Astrocyte of the spinal cord (primary cell): Measurements from ENCODE around the gene KNSTRN.

Source experiments
- DNase-seq: peaks from one replicate; pipeline ENCODE4 v3.0.0; 2011; ENCODE audit warnings: low read depth, low spot score
- H3K4me3 ChIP-seq: 2 replicates; pipeline ENCODE4 v1.5.1; 2011; ENCODE audit warnings: low read depth, mild to moderate bottlenecking, low read length, moderate library complexity
- CTCF ChIP-seq: IDR thresholded peaks from 2 replicates; pipeline ENCODE4 v1.5.1; 2012; ENCODE audit warnings: low read depth, mild to moderate bottlenecking, low read length, inconsistent platforms
- in situ Hi-C: cut with HindIII; loops from 2 replicates; pipeline ENCODE4 v1.10.0; 2017; ENCODE audit warnings: low sequenced_read_pairs

The KNSTRN gene

DNA sequence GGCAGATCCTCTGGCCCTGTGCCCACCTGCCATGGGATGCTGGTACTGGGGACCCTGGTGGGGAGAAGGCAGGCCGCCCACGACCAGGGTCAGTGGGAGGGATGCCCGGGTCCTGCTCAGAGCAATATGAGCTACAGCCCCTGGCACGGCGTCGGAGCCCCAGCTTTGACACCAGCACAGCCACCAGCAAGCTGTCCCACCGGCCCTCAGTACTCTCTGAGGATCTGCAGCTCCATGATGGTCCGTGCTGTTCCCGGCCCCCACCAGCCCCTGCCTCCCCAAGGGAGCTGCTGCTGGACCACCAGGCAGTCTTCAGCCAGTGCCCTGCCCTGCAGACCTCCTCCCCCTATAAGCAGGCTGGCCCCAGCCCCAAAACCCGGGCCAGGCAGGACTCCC is 13.0 kb upstream of the KNSTRN start:
- in situ Hi-C loops, result no loop called here
- H3K4me3 ChIP-seq, result no peak overlapping the region
- no peak for DNase-seq

DNA sequence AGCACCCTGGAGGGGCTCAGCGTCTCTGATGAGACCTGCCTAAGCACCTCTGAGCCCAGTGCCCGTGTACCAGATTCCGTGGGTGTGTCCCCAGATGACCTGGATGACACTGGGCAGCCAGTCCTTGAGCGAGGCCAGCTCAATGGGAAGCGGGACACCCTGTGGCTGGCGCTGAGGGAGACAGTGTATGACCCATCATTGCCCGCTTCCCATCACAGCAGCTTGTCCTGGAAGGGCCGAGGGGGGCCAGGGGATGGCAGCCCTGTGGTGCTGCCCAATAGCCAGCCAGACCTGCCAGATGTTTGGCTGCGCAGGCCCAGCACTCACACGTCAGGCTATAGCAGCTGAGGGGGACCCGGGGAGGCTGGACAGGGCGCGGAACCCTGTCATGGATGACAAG is 12.6 kb upstream of the KNSTRN start:
- DNase-seq, result no peak
- in situ Hi-C loops, result no loop called here
- H3K4me3 ChIP-seq, result no peak overlapping the region
- TF ChIP-seq CTCF, result no peak

More for the DNA sequence above, 13.0 kb upstream of the KNSTRN start:
- no peak for TF ChIP-seq CTCF

- no peak for DNase-seq
- in situ Hi-C loops, result no loop called here
- no peak overlapping the region for H3K4me3 ChIP-seq
- no peak for TF ChIP-seq CTCF
Measured at GRCh38 chr15:40372981-40373380, 9.5 kb upstream of the KNSTRN start.

DNA sequence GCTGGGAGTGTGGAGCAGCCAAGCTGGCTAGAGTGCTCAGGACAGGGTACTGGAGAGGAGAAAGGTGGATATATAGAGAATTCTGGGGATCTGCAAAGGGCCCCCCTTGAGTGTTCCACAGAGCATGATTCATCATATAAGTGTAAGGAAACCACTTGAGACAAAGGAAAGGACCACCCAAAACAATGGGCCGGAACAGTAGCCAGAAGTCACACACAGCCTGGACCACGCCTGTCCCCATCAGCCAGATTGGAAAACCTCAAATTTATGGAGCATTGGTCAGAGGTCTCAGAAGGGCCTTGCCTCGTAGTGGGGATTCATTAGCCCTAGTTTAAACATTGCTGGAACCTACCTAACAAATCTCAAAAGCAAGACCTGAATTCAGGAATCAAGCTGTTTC is 4.9 kb upstream of the KNSTRN start:
- no peak overlapping the region for H3K4me3 ChIP-seq
- no peak for TF ChIP-seq CTCF
- DNase-seq, result no peak
- in situ Hi-C loops, result no loop called here

DNA sequence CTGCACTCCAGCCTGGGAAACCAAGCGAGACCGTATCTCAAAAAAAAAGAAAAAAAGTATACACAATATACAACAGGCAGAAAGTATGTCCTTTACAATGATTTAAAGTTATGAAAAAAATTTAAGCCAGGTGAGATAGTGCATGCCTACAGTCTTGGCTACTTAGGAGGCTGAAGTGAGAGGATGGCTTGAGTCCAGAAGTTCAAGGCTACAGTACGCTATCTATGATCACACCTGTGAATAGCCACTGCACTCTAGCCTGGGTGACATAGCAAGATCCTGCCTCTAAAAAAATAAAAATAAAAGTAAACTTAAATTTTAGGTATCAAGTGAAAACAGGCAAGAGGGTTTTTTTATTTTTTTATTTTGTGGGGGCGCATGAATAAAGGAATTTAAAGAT is 3.1 kb upstream of the KNSTRN start:
- no peak for DNase-seq
- H3K4me3 ChIP-seq, result no peak overlapping the region

DNA sequence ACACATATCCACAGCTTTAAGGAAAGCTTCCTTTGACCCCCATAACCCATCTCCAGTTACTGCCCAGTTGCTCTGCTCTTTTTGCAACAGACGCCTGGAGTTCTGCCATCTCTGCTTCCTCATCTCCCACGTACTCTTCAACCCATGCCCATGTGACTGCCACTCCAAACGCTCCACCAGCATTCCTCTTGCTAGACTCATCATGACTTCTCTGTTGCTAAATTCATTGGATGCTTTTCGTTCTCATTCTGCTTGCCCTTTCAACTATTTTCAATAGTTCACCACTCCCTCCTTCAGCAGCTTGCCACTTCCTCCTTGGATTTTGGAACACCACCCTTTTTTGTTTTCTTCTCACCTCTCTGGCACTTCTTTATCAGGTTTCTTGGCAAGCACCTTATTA is 2.7 kb upstream of the KNSTRN start:
- DNase-seq, result peak; percentile 91
- no peak for TF ChIP-seq CTCF
- H3K4me3 ChIP-seq, result no peak overlapping the region
- in situ Hi-C loops, result no loop called here

More for the DNA sequence above, 3.1 kb upstream of the KNSTRN start:
- no peak for TF ChIP-seq CTCF
- in situ Hi-C loops, result no loop called here

DNA sequence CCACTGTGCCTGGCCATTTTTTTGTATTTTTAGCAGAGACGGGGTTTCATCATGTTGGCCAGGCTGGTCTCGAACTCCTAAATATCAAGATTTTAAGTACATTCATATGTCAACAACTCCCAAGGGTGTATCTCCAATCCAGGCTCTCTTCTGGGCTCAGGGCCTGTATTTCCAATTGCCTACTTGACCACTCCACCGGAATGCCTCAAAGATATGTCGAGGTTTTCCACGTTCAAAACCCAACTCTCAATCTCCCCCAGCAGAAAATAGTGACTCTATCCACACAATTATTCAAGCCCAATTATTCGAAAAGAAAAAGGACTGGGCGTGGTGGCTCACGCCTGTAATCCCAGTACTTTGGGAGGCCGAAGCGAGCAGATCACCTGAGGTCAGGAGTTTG is 1.9 kb upstream of the KNSTRN start:
- DNase-seq, result no peak
- in situ Hi-C loops, result no loop called here
- no peak for TF ChIP-seq CTCF
- no peak overlapping the region for H3K4me3 ChIP-seq
